HG03469 (cell line): ENCODE measurements around the gene SEPTIN2.
A peak's percentile ranks its signal among the peaks of the same experiment; 100 is the strongest.
"Not testable (repeated sequence)": the region's sequence is repeated elsewhere in the genome, so short reads cannot be mapped to it uniquely, and the experiment has no call there.

ENCODE experiments used
- ATAC-seq: cut with Tn5 transposase; IDR thresholded peaks from one replicate; pipeline ENCODE4 v1.9.1; 2021; ENCODE audit warnings: mild to moderate bottlenecking, moderate library complexity, moderate number of reproducible peaks; ENCODE audit not compliant: unreplicated experiment

SEPTIN2 gene

GRCh38 chr2:241379481-241380480 lies 64.1 kb downstream of the SEPTIN2 start:
- no peak for ATAC-seq

- no peak for ATAC-seq
Measured at GRCh38 chr2:241381872-241382271, 66.1 kb downstream of the SEPTIN2 start.

- not testable (repeated sequence) for ATAC-seq
Measured at GRCh38 chr2:241385450-241385849, 69.7 kb downstream of the SEPTIN2 start.

- no peak for ATAC-seq
Measured at GRCh38 chr2:241386519-241386918, 70.8 kb downstream of the SEPTIN2 start.

- no peak for ATAC-seq
Measured at GRCh38 chr2:241389697-241390096, 74.0 kb downstream of the SEPTIN2 start.

GRCh38 chr2:241390301-241391206 lies 74.8 kb downstream of the SEPTIN2 start:
- ATAC-seq: peak; percentile 47

GRCh38 chr2:241391892-241392665 lies 76.4 kb downstream of the SEPTIN2 start:
- ATAC-seq: no peak

GRCh38 chr2:241392753-241393152 lies 77.0 kb downstream of the SEPTIN2 start:
- ATAC-seq: not testable (repeated sequence)

GRCh38 chr2:241393524-241394196 lies 77.9 kb downstream of the SEPTIN2 start:
- ATAC-seq: no peak

- ATAC-seq: not testable (repeated sequence)
Measured at GRCh38 chr2:241396809-241397208, 81.1 kb downstream of the SEPTIN2 start.

GRCh38 chr2:241399941-241400922 lies 84.5 kb downstream of the SEPTIN2 start:
- no peak for ATAC-seq
